Psoas muscle (tissue), 8 donors: ENCODE measurements around the gene CYP2C8. TPM values are rescaled to one million over a fixed set of nuclear protein-coding genes. Genes with fewer than 3 reads are reported as not detected.

Experiments
- ATAC-seq, 4 donors: fragments of 200-7000 bp; cut with Tn5 transposase; one replicate each; pipeline ENCODE4 v1.9.1; 2020; ENCODE audit warnings: moderate library complexity in 3 of 4, mild to moderate bottlenecking in 2 of 4
- DNase-seq, 2 donors: peaks; one replicate each; pipeline ENCODE4 v3.0.0-alpha.2; 2020
- H3K27ac ChIP-seq: fragments of 200-600 bp; one replicate; pipeline ENCODE4 v1.8.0; 2022
- H3K27me3 ChIP-seq, 3 donors: fragments of 200-600 bp in 1 of 3; one replicate each; pipeline versions ENCODE4 v1.6.1 to v1.8.0; 2013 to 2022; ENCODE audit warnings: low read length in 2 of 3, mild to moderate bottlenecking in 2 of 3, moderate library complexity in 1 of 3; ENCODE audit not compliant: insufficient read depth in 3 of 3
- H3K36me3 ChIP-seq, 2 donors: fragments of 200-600 bp in 1 of 2; one replicate each; pipeline versions ENCODE4 v1.6.1 to v1.8.0; 2013 to 2022; ENCODE audit warnings: low read depth in 1 of 2, mild to moderate bottlenecking in 1 of 2, moderate library complexity in 1 of 2; ENCODE audit not compliant: insufficient read depth in 1 of 2
- H3K4me1 ChIP-seq: fragments of 200-600 bp; one replicate; pipeline ENCODE4 v1.8.0; 2022
- H3K4me3 ChIP-seq: fragments of 200-600 bp; one replicate; pipeline ENCODE4 v1.8.0; 2022; ENCODE audit warnings: mild to moderate bottlenecking
- H3K9me3 ChIP-seq: fragments of 200-600 bp; one replicate; pipeline ENCODE4 v1.8.0; 2022
- WGBS, 3 donors: extraction: QIAGEN DNeasy Blood & Tissue Kit; methylation state at CpG; one replicate each; pipeline versions ENCODE4 v1.1.6 to v1.1.7; 2013; 5-methylcytosine and 5-hydroxymethylcytosine counted together
- intact Hi-C, 2 donors: fragments of 100-400 bp; cut with DNase I; formaldehyde crosslinking; loops; one replicate each; pipeline versions ENCODE4 v1.11.0 to v1.14.2; 2022
- polyA plus RNA-seq, 3 donors: library from polyadenylated mRNA; stranded (reverse); fragments of 200-250 nt; gene quantifications; one replicate each; pipeline ENCODE4 v1.2.3, GENCODE V29; 2013
- total RNA-seq, 4 donors: library from RNA; stranded (reverse); fragmentation: NEBNext Ultra II Directional in 2 of 4; extraction: Animal tissue kit (Norgen Biotek cat#: 25700) in 2 of 4; gene quantifications; one replicate each; pipeline versions ENCODE4 v1.2.1 to v1.2.4, GENCODE V29; 2021 to 2023
- TF ChIP-seq, protein P1 (sequence below): fragments of 200-600 bp; IDR thresholded peaks from one replicate; pipeline ENCODE4 v1.8.0; 2022; ENCODE audit warnings: antibody characterized with exemption
- donor health status: healthy with polysubstance abuse.
- donor health status: DM: no; HTN: no; CAD: no; lungs with moderate emphysema.
- donor health status: Bipolar disorder and iron deficiency.
- donor health status: healthy.
- donor health status: DM: yes; HTN: yes; CAD: no.
- donor health status: DM: no; HTN: no; CAD: no.
- donor health status: DM: no; HTN: no; CAD: no.
- donor health status: DM: yes; HTN: yes; CAD: no.

The CYP2C8 gene
- total and polyA plus RNA-seq, 7 donors: 0.06 to 0.38 (median 0.07) TPM; not detected in 4

DNA sequence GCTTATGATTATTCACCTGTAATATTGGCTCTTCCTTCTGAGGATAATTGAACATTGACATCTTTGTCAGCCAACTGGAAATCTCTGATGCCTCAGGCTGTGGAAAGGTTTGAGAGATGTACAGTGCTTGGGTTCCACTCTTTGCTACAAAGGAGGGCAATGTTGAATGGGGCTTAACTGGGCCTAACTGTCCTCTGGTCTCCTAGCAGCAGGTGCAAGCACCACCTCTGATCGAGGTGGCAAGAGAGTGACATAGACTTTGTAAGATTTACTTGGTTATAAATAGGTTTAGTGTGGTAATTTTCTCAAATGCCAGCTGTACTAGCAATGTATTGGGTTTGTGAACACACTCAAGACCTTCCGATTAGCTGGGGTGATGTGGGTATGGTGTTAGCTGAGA, 21.1 kb downstream of the CYP2C8 start:
- WGBS, 3 donors: 76 to 83% (median 80%) methylated on average over 2 of the region's 2 CpGs
- DNase-seq: no peak
- H3K27ac ChIP-seq: no peak overlapping the region
- no peak overlapping the region for H3K4me3 ChIP-seq
- no peaks in the 10 kb centered on the region for H3K36me3 ChIP-seq
- H3K4me1 ChIP-seq: no peaks in the 10 kb centered on the region
- intact Hi-C loops: no loop called here
- peaks cover 3% of the 10 kb centered on the region for H3K9me3 ChIP-seq
- no peak for ATAC-seq
- H3K27me3 ChIP-seq: no peaks in the 10 kb centered on the region
- TF ChIP-seq, protein P1, sequence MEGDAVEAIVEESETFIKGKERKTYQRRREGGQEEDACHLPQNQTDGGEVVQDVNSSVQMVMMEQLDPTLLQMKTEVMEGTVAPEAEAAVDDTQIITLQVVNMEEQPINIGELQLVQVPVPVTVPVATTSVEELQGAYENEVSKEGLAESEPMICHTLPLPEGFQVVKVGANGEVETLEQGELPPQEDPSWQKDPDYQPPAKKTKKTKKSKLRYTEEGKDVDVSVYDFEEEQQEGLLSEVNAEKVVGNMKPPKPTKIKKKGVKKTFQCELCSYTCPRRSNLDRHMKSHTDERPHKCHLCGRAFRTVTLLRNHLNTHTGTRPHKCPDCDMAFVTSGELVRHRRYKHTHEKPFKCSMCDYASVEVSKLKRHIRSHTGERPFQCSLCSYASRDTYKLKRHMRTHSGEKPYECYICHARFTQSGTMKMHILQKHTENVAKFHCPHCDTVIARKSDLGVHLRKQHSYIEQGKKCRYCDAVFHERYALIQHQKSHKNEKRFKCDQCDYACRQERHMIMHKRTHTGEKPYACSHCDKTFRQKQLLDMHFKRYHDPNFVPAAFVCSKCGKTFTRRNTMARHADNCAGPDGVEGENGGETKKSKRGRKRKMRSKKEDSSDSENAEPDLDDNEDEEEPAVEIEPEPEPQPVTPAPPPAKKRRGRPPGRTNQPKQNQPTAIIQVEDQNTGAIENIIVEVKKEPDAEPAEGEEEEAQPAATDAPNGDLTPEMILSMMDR: no peak

DNA sequence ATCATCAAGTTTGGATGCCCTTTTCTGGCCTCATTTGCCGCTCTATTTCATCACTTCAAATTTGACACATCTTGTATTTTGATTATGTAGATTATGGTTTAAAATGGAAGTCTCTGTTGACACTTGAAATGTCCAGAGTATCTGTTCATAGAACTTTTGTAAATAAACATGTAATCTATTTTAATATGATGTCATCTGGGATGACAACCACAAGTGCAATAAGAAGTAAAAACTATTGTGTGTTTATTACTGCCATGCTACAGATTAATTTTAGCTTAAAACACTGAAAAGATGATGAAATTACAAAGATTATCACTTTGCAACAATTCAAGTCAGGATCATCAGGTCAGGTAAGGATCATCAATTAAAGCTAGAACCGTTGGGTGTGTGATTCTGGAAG, 30.0 kb downstream of the CYP2C8 start:
- ATAC-seq: no peak
- intact Hi-C loops: no loop called here
- TF ChIP-seq, protein P1: no peak

DNA sequence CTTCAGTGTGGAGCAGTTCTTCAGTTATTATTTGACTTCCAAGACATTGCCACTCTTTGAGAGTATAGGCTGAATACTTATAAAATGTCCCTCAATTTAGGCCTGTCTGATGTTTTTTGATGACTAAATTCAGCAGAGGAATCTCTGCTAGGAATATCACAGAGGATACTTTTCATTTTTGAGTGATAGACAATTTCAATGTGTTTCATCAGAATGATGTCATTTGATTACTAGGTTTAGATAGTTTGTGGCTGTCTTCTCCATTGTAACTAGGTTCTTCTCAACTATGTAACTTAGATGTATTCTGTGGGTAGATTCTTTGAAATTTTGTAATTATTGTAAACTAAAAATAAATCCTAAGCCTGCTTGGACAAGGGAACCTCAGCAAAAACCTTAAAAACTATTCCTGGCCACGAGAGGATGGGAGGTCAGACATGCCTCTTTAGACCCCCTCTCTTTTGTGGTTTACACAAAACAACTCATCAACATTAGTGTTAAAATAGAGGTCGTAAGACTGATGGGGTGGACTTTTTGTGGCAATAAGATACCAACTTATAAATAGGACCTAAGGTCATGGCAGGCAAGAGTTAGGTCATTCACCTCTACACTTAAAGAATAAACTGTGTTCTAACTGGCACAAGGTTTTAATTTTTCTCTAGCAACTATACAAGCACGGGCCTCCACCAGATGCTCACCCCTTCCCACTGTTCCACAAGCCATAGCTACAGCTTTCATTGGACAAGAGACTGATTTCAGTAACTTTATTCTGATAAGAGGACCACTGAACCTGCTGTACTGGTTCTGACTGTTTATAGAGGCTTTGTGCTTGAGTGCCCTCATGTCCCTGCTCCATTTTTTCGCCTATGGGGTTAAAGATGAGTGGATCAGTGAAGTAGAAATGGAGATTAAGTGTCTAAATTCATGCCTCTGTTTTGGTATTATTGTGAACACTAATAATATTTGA, 33.7 kb downstream of the CYP2C8 start:
- no peak overlapping the region for H3K27ac ChIP-seq
- no peaks in the 10 kb centered on the region for H3K9me3 ChIP-seq
- ATAC-seq (no peak), DNase-seq (no peak)
- H3K27me3 ChIP-seq: no peaks in the 10 kb centered on the region
- 45 to 49% (median 47%) methylated on average over 4 of the region's 4 CpGs for WGBS, 3 donors
- TF ChIP-seq, protein P1: no peak
- no peak overlapping the region for H3K4me3 ChIP-seq
- no peaks in the 10 kb centered on the region for H3K4me1 ChIP-seq
- intact Hi-C loops: no loop called here
- H3K36me3 ChIP-seq: no peaks in the 10 kb centered on the region

More for the DNA sequence above, 30.0 kb downstream of the CYP2C8 start:
- Histone ChIP-seq H3K36me3 (no peaks in the 10 kb centered on the region), H3K9me3 (no peaks in the 10 kb centered on the region), H3K4me1 (no peaks in the 10 kb centered on the region), H3K27me3 (no peaks in the 10 kb centered on the region), H3K4me3 (no peak overlapping the region), H3K27ac (no peak overlapping the region)
- 74 to 86% (median 84%) methylated on average over 2 of the region's 2 CpGs for WGBS, 3 donors
- no peak for DNase-seq

DNA sequence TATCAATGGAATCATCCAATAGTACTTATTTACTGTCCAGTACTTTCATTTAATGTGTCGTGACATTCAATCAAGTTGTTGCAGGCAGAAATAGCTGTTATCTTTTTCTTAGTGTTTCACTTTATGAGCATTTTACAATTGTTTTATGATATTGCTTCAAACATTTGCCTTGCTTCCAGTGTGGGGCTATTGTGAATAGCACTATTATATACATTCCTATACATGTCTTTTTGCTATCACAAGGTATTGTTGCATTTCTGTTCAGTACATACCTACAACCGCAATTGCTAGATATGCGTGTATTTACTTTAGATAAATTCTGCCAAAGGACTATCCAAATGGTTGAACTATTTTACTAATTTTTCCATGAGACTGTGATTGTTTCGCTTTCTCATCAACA, 34.9 kb downstream of the CYP2C8 start:
- no peaks in the 10 kb centered on the region for H3K27me3 ChIP-seq
- no peaks in the 10 kb centered on the region for H3K9me3 ChIP-seq
- H3K36me3 ChIP-seq: no peaks in the 10 kb centered on the region
- ATAC-seq (no peak), DNase-seq (no peak)
- no peak overlapping the region for H3K27ac ChIP-seq
- WGBS, 3 donors: 91 to 92% (median 91%) methylated on average over 4 of the region's 4 CpGs
- intact Hi-C loops: no loop called here
- H3K4me1 ChIP-seq: no peaks in the 10 kb centered on the region
- TF ChIP-seq, protein P1: no peak
- no peak overlapping the region for H3K4me3 ChIP-seq
